CD4-positive, alpha-beta T cell treated with Interleukin-1 beta for 1 hour (primary cell): ENCODE data around the gene CAV1.

ENCODE experiments used
- DNase-seq, 2 donors: peaks; one replicate each; pipeline ENCODE4 v3.0.0-alpha.2; 2020 to 2022

CAV1 gene

DNA sequence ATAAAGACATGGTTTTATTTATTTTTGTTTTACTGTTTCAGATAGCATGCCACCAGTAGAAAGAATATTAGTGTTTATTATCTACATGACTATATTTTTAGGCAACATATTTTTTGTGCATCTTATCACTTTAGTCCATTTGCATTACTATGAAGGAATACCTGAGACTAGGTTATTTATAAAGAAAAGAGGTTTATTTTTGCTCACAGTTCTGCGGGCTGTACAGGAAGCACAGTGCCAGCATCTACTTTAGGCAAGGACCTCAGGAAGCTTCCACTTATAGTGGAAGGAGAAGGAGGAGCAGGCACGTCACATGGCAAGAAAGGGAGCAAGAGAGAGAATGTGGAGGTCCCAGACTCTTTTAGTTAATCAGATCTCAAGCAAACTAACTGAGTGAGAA is 19.6 kb upstream of the CAV1 start:
- no peak for DNase-seq

DNA sequence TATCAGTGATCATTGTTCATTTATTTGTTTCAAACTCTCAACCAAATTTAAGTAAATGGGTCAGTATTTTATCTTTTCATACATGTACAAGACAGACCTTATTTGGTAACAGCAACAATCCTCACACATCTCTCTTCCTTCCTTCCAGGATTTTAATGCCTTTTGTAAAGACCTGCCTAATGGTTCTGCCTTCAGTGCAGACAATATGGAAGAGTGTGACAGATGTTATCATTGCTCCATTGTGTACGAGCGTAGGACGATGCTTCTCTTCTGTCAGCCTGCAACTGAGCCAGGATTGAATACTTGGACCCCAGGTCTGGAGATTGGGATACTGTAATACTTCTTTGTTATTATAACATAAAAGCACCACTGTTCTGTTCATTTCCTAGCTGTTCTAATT is 19.0 kb upstream of the CAV1 start:
- DNase-seq: no peak

DNA sequence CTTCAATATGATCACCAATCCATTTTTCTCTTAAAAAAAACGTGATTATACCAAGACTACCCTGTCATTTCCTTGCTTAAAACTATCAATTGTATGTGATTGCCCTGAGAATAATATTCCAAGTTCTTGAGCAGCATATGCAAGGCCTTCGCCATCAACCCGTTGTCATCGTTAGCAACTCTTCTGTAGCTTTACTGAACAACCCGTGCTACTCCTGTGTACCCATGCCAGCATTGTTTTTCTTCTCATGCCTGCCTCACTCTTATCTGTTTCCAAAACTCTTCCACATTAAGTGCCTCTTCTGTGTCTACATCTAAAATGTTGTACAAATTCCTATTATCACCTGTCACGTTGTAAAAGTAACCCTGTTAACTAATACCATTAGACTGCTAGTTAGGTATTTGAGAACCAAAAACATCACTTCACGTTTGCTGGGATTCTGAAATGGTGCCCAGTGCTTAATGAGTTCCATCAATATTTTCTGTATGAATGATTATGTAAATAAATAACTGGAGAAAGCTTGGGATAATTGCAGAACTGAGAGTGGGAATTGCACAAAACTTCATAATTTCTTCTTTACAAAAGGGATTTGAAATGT is 14.8 kb upstream of the CAV1 start:
- DNase-seq: no peak

DNA sequence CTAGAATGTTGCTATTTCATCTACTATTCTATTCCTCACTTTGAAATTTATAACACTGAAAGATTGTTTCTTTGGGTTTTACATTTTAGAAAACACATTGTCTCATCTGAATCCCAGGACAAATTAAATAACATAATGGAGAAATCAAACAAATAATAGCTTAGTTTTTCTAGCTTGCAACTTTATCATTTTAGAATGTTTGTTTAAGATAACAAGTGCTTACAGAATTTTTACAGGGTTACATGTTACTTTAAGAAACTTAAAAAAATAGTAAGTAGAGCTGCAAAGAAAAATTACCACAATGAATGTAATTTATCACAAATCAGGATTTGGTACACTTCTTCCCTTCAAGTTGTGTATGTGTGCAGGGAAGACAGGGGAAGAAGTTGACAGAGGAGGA is 14.0 kb upstream of the CAV1 start:
- DNase-seq: no peak

DNA sequence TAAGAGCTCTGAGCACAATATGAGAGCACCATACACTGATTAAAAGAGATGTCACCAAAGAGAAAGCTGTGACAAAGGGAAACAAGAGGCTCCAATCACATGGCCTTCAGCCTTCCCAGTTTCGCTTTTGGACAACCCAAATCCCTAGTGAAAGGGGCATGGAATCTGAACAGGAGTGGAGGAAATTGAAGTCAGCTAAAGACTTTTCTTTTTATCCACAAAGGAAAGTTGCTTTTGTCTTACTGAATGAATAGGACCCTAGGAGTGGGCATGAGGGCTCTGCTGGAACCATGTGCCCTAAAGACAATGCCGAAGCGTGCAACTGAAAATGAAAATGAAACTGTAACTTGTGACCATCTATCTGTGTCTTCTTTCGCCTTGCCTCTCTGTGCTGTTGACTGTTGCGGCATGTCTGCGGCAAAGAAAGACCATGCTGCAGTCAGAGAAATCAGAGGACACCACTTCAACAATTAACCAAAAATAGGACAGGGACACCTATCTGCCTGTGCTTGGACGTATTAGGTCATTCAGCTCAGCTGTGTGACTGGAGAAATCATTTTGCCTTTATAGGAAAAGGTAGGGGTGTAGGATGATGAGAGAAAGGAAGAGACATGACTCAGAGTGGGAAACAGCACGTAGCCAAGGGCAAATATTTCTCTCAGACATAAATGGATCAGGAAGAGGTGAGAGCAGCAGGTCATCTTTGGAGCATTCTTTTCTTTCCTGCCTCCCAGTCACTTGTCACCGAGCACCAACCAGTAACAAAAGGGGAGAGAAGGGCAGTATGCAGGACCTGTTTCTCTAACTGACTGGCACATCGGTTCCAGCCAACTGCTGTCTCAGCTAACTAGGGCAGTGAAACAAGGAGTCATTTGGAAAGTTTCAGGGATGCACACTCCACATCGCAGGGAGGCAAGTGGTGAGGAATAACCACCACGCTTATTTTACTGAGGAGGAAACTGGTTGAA is 13.0 kb upstream of the CAV1 start:
- DNase-seq: peak; percentile 2 to 48

DNA sequence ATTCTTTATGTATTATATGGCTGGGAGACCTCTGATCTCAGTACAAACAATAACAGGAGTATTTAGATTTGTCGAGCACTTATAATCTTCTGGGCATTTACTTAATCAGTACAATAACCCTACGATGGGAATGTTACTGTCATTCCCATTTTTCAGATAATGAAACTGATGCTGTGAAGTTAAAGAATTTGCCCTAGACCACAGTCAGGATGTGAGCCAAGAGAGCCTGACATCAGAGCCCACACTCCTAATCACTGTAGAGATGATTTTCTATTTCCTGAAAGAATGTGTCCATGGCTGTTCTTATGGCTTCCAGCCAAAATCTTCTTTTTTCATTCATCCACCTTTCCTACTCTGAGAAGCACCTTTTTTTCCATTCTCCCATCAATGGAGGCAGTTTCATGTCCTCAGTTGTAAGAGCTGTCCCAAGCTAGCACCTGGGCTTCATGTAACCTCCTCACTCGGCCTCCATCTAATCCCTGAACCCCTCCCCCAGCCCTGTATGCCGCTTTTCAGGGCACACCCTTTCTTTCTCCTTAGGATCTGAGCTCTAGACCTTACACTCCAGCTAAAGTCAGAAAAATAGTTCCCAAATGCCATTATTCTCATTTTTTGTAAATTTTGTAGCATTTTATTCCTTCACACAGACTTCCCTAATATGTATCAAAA is 12.2 kb upstream of the CAV1 start:
- DNase-seq: no peak

DNA sequence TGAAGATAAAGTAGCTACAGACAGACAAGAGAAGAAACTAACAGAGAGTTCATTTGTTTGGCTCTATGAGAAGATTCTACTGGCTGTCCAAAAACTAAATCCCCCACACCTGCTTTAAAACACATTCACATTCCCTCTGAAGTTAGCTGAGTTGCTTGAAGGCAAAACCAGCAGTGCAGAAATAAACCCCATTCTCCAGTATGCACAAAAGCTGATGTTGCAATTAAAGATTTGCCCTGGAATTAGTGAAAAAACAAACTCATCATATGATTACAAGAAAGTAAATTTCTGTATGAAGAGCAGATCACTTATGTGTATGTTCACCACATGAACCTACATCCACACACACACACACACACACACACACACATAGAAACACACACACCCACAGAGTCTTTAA is 9.3 kb upstream of the CAV1 start:
- no peak for DNase-seq

DNA sequence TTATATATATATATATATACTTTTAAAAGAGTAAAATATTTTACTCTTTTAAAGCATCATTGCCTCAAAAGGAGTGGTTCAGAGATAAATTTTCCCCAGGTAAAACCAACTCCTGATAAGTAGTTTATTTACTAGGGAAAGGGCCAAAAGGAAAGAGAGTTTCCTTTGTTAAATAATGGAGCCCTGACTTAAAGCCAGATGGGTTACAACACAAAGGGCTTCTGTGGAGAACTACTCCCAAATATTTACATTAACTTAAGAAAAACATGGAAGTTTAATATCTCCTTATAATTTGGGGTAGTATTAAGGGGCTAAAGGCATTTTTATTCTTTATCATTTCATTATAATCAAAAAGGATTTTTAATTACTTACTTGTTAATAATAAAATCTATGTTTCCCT is 8.5 kb upstream of the CAV1 start:
- DNase-seq: no peak

DNA sequence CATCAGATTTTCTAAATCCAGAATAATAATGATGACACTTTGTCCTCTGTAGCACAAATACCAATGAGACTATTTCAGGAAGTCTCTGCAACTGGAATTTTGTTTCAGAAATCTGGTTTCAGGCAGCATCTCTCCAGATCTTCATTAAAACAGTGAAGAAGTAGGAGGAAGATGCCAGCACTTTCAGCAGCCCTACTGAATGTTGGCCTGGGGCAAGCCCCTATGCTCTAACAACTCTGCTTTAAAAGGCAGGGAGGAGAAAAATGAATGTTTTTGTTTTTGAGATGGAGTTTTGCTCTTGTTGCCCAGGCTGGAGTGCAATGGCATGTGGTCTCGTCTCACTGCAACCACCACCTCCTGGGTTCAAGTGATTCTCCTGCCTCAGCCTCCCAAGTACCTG is 7.2 kb upstream of the CAV1 start:
- DNase-seq: no peak

DNA sequence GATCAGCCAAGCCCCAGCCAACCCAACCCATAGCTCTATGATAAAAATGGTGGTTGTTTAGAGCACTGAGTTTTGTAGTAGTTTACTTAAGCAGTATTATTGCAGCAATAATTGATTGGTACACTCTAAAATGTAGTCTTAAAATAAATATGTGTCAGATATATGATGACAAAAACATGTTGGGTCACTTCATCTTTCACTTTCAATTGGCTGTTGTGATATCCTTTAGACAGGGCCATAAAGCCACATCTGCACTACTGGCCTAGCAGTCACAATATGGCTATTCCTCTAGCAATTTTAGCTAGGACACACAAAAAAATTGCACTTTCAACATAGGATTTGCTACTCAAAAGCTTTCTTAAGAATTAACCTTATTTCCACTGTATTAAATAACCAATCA is 5.9 kb upstream of the CAV1 start:
- no peak for DNase-seq

DNA sequence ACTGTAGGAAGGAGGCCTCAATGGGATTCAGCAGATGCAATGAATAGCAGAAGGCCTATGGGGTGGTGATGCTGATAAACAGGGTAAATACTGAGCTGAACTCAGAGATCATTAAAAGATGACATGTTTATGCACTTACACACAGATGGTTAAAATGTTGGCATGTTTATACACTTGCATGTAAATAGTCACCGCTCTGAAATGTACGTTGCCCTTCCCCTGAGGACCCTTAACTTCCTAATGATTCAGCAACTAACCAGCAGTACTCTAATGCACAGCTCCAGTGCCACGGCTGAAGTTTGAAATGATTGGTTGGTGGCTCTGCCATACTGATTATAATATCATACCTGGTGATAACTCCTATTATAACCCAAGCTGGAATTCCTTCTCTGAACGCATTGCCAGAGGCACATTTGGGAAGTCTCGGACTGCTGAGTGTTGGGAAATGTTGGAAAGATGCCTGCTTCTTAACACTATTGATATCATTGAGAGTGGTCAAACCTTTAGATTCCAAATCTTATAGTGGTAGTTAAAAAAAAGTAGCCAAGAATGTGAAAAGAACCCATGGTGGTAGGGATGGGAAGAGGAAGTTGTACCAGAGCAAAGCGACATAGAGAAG is 3.7 kb upstream of the CAV1 start:
- DNase-seq: no peak

DNA sequence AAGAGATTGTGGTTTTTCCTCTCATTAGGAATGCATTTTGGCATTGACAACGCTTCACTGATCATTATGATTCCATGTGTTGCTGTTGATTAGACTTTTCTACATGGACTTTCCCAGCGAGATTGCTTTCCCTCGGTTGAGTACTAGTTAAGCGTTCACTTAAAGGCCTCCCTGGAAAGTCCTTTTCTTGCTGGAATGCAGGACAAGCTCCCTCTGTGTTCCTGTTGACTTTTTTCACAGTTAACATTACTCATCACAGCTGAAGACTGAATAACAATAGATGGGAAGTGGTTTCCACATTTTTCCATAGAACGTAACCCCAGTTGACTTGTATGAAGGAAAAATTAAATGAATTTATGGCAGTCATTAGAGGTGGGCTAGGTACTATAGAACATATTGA is 2.6 kb upstream of the CAV1 start:
- no peak for DNase-seq

DNA sequence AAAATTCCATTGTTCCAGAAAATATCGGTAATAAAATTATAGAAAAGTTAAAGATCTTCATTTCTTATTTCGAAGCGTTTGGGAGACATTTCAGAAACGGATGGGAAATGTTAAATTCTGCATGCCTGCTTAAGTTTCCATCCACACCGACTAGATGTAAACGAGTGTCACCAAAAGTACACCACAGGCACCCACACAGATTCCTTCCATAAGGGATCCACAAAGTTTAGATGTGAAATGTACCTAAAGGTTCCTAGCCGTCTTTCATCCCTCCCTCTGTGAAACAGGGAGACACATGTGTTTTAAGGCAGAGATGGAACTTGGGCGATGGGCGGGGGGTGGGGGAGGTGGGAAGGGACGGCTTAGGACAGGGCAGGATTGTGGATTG is 621 bp upstream of the CAV1 start:
- DNase-seq: no peak

DNA sequence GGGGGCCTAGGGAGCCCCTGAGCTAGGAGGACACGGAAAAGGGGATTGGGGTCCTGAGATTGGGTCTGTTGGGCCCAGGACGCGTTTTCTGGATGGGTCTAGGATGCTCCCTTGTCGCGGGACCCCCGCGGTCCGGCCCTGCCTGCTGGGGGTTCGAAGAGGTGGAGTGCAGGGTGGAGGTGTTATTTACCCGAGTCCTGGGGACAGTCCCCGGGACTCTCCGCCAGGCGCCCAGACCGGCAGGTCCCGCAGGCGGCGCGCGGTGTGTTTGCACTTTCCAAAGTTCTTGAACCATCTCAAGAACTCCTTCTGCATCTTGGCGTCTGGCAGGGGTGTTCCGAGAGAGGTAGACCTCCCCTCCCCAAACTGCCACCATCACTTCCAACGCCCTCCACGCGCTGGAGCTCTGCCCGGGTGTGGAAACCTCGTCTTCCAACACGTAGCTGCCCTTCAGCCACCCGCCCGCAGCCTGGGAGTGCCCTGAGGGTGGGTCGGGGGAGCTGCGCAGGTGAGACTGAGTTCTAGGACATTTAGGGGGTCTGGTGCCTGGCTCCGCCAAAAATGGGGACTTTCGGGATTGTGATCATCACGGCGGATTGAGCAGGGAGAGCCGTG is 569 bp downstream of the CAV1 start:
- no peak for DNase-seq

DNA sequence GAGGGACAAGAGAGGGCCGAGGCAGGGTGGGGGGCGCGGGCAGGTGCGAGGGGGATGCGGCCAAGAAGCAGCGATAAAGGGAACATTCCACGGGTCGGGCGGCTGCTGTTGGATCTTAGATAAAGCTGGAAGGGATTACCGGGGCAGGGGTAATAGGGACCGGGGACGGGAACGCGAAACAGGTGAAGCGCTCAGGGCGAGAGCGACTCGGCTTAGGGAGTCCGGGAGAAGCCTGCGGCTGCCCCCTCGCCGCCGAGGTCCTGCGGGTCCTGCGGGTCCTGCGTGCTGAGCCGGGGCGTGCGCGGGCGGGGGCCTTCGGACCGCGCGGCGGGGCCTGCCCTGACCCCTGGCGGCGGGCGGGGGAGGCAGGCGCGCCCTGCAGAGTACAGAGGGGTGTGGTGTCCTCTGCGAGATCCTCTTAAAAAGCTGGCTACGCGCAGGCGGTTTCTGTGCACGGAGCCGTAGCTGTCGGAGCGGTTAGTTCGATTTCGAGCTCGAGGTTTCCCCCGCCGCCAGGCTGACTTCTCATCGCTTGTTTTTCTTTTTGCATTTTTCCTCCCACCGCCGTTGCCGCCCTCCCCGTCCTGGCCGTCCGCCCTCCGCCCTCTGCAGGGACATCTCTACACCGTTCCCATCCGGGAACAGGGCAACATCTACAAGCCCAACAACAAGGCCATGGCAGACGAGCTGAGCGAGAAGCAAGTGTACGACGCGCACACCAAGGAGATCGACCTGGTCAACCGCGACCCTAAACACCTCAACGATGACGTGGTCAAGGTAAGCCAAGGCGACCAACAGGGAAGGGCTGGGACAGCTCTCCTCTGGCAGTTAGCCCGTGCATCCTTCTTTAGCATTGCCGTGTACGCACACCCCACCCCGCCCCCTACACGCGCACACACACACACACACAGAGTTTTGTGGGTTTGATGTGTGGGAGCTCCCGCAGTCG is 1.4 kb downstream of the CAV1 start:
- peak; percentile 63 to 67 for DNase-seq

DNA sequence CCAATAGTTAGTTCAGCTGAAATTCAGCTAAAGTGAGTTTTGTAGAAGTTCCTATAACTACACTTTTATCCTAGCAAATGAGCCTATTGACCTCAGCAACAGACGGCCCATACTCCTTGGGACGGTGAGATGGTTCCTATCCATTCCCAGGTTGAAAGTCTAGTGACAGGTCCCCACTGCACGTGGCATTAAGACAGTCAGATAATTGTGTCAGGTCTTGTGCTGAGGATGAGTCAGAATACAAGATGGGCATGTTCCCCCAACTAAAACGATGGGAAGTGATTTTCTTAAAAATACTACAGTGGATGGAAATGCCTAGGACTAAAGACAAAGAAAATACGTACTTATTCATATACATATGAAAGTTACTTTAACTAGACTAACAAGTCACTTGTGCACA is 2.1 kb downstream of the CAV1 start:
- no peak for DNase-seq

DNA sequence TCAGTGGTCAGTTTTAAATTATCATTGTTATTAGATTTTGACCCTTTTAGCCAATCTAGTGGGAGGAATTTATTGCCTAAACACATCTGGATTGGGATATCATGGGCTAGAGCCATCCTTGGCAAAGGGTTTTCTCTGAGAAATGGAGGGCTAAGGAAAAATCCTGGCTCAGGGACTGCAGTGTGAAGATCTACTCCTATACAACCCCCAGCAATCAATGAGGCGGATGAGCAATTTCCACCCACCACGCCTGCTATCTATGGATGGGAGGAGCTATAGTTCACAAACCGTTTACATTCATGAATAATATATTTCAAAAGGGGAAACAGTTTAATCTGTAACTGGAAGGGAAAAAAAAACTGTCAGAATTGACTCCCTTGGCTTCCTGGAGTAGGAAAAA is 2.7 kb downstream of the CAV1 start:
- DNase-seq: no peak

DNA sequence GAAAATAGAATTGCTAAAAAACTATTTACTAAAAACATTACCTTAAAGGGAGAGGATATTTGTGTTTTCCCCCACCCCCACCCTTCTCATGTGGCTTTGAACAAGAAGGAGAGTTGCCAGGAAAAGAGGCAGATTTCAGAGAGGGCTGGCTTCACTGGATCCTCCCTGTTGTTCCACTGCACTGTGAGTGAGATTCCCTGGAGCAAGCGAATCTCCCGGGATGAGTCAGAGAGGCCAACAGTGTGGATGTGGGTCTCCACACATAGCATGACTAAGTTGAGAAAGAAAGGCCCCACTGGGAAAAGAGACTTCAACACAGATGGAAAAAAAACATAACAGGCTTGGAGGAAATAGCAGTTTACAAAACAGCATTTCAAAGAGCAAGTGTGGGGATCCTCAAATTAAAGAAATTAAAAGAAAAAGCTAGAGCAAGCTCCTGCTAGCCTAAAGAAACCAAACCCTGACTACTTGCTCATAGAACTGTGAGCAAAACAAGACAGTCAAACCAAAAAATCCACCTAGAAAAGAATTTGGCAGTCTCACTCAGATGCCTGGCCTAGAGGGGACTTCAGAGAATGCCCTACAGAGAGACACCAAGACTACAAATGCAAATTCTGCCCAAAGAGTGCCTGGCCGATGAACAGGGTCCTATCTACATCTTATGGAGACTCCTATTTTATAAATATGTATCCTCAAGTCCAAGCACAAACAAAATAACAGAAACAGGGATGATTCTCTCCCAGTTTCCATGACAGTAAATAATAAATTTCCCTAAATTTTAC is 3.4 kb downstream of the CAV1 start:
- no peak for DNase-seq

DNA sequence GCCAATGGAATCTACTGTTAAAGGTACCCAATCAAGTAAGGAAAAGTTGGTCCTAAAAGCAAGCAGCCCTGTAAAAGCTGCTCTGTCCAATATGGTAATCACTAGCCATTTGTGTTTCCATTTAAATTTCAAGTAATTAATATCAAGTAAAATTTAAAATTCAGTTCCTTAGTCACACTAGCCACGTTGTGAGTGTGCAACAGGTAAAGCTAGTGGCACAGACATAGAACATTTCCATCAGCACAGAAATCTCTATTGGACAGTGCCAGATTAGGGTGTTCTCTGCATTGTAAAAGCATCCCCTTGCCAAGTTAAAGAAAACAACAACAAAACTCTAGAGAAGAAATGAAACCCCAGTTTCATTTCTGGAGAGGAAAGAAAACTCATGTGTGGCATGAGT is 4.4 kb downstream of the CAV1 start:
- no peak for DNase-seq

DNA sequence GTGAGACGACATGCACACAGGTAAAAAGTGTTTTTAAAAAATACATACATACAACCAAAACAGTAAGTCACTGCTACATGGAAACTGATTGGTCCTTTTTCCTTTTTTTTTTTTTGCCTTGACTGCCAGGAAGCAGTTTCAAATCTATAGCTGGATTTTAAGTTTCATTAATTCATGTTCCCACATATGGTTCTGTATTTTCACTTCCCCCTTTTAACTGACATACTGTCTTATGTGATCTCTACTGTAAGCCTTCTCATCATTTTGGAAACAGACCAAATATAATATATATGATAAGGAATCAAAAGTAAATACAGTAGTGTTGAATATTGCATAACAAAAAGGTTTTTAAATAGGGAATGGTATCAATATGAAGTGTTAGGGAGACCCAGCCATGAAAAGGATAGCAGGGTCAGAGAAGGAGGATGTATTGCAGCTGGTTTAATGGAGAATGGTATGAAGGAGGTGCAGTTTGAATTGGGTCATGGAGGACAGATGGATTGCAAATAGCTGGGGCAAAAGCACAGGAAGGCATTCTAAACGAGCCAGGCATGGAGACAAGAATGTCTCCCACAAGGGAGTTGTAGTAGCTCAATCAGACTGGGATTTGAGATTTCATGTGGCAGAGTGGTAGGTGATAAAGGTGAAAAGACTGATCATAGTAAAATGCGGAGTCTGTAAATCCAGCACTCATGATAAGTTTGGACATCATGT is 5.4 kb downstream of the CAV1 start:
- DNase-seq: no peak
